Ascending aorta (tissue), 2 donors: ENCODE data around the gene SEMA6C. TPM values are rescaled to one million over a fixed set of nuclear protein-coding genes. Genes with fewer than 3 reads are reported as not detected.
"Not testable (repeated sequence)": the region's sequence is repeated elsewhere in the genome, so short reads cannot be mapped to it uniquely, and the experiment has no call there.

Experiments
- DNase-seq, 2 donors: peaks; one replicate each; pipeline ENCODE4 v3.0.0-alpha.2; 2019; ENCODE audit warnings: low spot score in 2 of 2
- H3K27ac ChIP-seq, 2 donors: fragments of 200-600 bp; sonication (generic); one replicate each; pipeline ENCODE4 v1.5.1; 2016 to 2017; ENCODE audit warnings: mild to moderate bottlenecking in 1 of 2
- H3K27me3 ChIP-seq: fragments of 200-600 bp; sonication (generic); one replicate; pipeline ENCODE4 v1.5.1; 2017
- H3K36me3 ChIP-seq, 2 donors: fragments of 200-600 bp; sonication (generic); one replicate each; pipeline ENCODE4 v1.5.1; 2016
- H3K4me1 ChIP-seq, 2 donors: fragments of 200-600 bp; sonication (generic); one replicate each; pipeline ENCODE4 v1.5.1; 2016 to 2017; ENCODE audit warnings: mild to moderate bottlenecking in 1 of 2
- H3K4me3 ChIP-seq, 2 donors: fragments of 200-600 bp; sonication (generic); one replicate each; pipeline ENCODE4 v1.5.1; 2016 to 2017; ENCODE audit warnings: mild to moderate bottlenecking in 1 of 2
- H3K9me3 ChIP-seq, 2 donors: fragments of 200-600 bp; sonication (generic); one replicate each; pipeline ENCODE4 v1.5.1; 2016
- CTCF ChIP-seq, 3 experiments: fragments of 200-600 bp in 2 of 3; fragments of 450-650 bp in 1 of 3; sonication (generic) in 2 of 3; IDR thresholded peaks; one replicate each; pipeline ENCODE4 v1.5.1; 2016 to 2019; ENCODE audit warnings: antibody characterized with exemption in 3 of 3, mild to moderate bottlenecking in 1 of 3, moderate library complexity in 1 of 3
- intact Hi-C: fragments of 100-400 bp; cut with DNase I; formaldehyde crosslinking; loops from one replicate; pipeline ENCODE4 v1.15.1; 2023
- total RNA-seq: library from RNA; depleted of rRNA; stranded (reverse); fragments of >200 nt; gene quantifications from one replicate; pipeline ENCODE4 v1.1.0, GENCODE V29; 2016

SEMA6C gene
- total RNA-seq, 1 donor from 2014 or later: 31.8 TPM

GRCh38 chr1:151113877-151114276, 32.6 kb downstream of the SEMA6C start:
- no peak for DNase-seq
- intact Hi-C loops: no loop called here
- Histone ChIP-seq H3K27ac (no peak overlapping the region), H3K36me3 (peaks cover 11 to 22% of the 10 kb centered on the region in 2 donors), H3K4me3 (no peak overlapping the region), H3K27me3 (no peaks in the 10 kb centered on the region), H3K4me1 (no peaks in the 10 kb centered on the region), H3K9me3 (no peaks in the 10 kb centered on the region)
- no peak for TF ChIP-seq CTCF (IDR thresholded peaks at IDR 0.05)

DNA sequence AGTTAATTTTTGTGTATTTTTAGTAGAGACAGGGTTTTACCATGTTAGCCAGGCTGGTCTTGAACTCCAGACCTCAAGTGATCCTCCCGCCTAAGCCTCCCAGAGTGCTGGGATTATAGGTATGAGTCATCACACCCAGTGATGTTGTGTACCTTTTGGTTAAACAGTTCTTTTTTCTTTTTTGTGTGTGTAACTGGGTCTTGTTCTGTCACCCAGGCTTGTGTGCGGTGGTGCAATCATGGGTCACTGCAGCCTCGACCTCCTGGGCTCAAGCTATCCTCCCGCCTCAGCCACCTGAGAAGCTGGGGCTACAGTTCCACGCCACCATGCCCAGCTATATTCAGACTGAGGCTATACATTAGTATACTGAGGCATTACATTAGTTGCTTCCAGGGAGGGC, 38.1 kb downstream of the SEMA6C start:
- intact Hi-C loops: no loop called here
- Histone ChIP-seq H3K36me3 (peaks cover 23 to 28% of the 10 kb centered on the region in 2 donors), H3K9me3 (no peaks in the 10 kb centered on the region), H3K27me3 (no peaks in the 10 kb centered on the region), H3K4me3 (no peak overlapping the region), H3K4me1 (no peaks in the 10 kb centered on the region), H3K27ac (no peak overlapping the region)
- no peak for TF ChIP-seq CTCF (IDR thresholded peaks at IDR 0.05)
- DNase-seq: no peak

DNA sequence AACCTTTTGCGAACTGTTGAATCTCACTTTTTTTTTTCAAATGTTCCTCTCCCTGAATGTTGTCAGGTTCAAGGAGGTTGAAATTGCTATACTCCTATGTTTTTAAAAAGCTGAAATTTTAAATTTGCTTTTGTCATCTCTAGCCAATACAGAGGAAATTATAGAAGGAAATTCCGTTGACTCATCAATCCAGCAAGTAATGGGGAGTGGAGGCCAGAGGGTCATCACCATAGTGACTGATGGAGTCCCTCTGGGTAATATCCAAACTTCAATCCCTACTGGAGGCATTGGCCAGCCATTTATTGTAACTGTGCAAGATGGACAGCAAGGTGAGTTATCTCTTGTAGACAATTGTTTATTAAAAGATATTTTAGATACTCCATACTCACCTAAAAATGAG, 39.5 kb downstream of the SEMA6C start:
- Histone ChIP-seq H3K27me3 (no peaks in the 10 kb centered on the region), H3K36me3 (peaks cover 23 to 28% of the 10 kb centered on the region in 2 donors), H3K9me3 (no peaks in the 10 kb centered on the region), H3K4me3 (no peak overlapping the region), H3K27ac (no peak overlapping the region), H3K4me1 (no peaks in the 10 kb centered on the region)
- intact Hi-C loops: no loop called here
- DNase-seq: no peak
- no peak for TF ChIP-seq CTCF (IDR thresholded peaks at IDR 0.05)

- H3K27ac ChIP-seq: no peak overlapping the region
- H3K36me3 ChIP-seq: peaks cover 18 to 28% of the 10 kb centered on the region in 2 donors
- no peak for TF ChIP-seq CTCF (IDR thresholded peaks at IDR 0.05)
- H3K4me1 ChIP-seq: no peaks in the 10 kb centered on the region
- H3K9me3 ChIP-seq: no peaks in the 10 kb centered on the region
- H3K4me3 ChIP-seq: no peak overlapping the region
- DNase-seq: no peak
- no peaks in the 10 kb centered on the region for H3K27me3 ChIP-seq
- intact Hi-C loops: no loop called here
Observed at GRCh38 chr1:151104630-151105029, 41.8 kb downstream of the SEMA6C start.

- no peak for TF ChIP-seq CTCF (IDR thresholded peaks at IDR 0.05)
- Histone ChIP-seq H3K27ac (no peak overlapping the region), H3K4me1 (no peaks in the 10 kb centered on the region), H3K27me3 (no peaks in the 10 kb centered on the region), H3K9me3 (no peaks in the 10 kb centered on the region), H3K36me3 (peaks cover 3 to 5% of the 10 kb centered on the region in 2 donors), H3K4me3 (no peak overlapping the region)
- no peak for DNase-seq
- intact Hi-C loops: no loop called here
Observed at GRCh38 chr1:151098126-151098525, 48.3 kb downstream of the SEMA6C start.

GRCh38 chr1:151097426-151097825, 49.0 kb downstream of the SEMA6C start:
- H3K9me3 ChIP-seq, H3K36me3 ChIP-seq, H3K4me3 ChIP-seq, DNase-seq, H3K4me1 ChIP-seq, H3K27ac ChIP-seq, H3K27me3 ChIP-seq, intact Hi-C loops: not testable (repeated sequence)
